ENCODE results near the gene TMEM115. TPM values are rescaled to one million over a fixed set of nuclear protein-coding genes. Genes with fewer than 3 reads are reported as not detected.

Gene TMEM115
- total and polyA plus RNA-seq, 3 donors from 2014 or later, result 37.6 to 72.4 (median 63.2) TPM

DNA sequence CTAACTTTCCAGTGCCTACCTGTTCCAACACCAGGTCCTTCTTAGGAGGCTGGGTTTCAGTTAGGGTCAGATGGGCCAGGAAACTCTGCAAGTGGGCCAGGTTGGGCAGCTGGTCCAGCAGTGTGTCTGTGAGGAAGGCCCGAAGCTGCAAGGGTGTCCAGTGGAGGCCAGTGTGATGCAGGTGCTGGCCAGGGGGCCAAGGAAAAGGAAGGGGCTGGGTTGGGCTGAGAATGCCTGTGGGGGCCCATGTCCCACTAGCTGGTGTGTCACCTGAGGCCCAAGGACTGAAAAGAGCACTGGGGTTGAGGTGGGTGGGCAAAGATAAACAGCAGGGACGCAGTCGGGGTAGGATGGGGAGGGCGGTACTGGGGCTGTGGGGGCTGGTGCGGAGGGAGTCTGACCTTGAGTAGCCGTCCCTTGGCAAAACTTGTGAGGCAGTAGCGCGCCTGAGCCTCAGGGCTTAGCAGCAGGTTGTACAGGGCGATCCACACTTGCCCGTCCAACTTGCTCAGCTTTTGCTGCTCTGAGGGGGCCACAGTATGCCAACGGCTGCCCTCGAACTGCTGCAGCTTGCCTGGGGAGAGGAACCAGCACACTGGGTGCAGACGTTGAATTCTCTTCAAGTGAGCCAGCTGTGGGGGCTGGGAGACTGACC, 17.2 kb downstream of the TMEM115 start:
- H3K27me3 ChIP-seq, result no peaks in the 10 kb centered on the region
- H3K36me3 ChIP-seq (ENCODE audit: low read depth, missing control alignments), result no peaks in the 10 kb centered on the region
- no peak for TF ChIP-seq POLR2A (IDR thresholded peaks at IDR 0.05)
- TF ChIP-seq, protein P1, sequence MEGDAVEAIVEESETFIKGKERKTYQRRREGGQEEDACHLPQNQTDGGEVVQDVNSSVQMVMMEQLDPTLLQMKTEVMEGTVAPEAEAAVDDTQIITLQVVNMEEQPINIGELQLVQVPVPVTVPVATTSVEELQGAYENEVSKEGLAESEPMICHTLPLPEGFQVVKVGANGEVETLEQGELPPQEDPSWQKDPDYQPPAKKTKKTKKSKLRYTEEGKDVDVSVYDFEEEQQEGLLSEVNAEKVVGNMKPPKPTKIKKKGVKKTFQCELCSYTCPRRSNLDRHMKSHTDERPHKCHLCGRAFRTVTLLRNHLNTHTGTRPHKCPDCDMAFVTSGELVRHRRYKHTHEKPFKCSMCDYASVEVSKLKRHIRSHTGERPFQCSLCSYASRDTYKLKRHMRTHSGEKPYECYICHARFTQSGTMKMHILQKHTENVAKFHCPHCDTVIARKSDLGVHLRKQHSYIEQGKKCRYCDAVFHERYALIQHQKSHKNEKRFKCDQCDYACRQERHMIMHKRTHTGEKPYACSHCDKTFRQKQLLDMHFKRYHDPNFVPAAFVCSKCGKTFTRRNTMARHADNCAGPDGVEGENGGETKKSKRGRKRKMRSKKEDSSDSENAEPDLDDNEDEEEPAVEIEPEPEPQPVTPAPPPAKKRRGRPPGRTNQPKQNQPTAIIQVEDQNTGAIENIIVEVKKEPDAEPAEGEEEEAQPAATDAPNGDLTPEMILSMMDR (IDR thresholded peaks at IDR 0.05), result no peak
- intact Hi-C loops (cut with DNase I; ENCODE audit: low total_unique reads), result no loop called here
- no peak for DNase-seq
- H3K4me1 ChIP-seq, result peaks cover 23% of the 10 kb centered on the region
- no peaks in the 10 kb centered on the region for H3K9me3 ChIP-seq
- H3K4me3 ChIP-seq, result no peak overlapping the region
- H3K27ac ChIP-seq, result no peak overlapping the region
- WGBS, 2 donors, result 63 to 73% methylated on average over 10 to 13 of the region's 13 CpGs

DNA sequence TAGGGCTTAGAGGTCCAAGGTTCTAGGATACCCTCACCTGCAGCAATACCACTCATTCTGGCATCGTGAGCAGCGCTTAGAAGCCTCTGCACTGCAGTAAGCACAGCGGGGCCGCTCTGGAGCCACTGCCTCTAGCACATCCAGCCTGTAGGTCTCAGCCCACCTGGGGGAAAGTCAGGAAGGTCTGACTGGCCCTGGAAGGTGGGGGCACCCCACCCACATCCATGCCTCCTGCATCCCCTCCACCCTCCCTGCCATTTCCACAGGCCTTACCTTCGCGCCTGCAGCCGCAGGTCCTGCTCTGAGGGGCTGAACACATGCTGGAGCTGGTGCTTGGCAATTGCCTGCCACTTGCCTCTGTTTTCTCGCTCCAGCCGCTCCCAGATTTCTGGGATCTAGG, 17.8 kb downstream of the TMEM115 start:
- no peak overlapping the region for H3K4me3 ChIP-seq
- intact Hi-C loops (cut with DNase I; ENCODE audit: low total_unique reads), result no loop called here
- 91 to 95% methylated on average over 9 of the region's 9 CpGs for WGBS, 2 donors
- no peak overlapping the region for H3K27ac ChIP-seq
- H3K4me1 ChIP-seq, result peaks cover 23% of the 10 kb centered on the region
- no peak for DNase-seq
- TF ChIP-seq, protein P1 (IDR thresholded peaks at IDR 0.05), result no peak
- TF ChIP-seq POLR2A (IDR thresholded peaks at IDR 0.05), result no peak
- no peaks in the 10 kb centered on the region for H3K36me3 ChIP-seq (ENCODE audit: low read depth, missing control alignments)
- no peaks in the 10 kb centered on the region for H3K9me3 ChIP-seq
- H3K27me3 ChIP-seq, result no peaks in the 10 kb centered on the region

DNA sequence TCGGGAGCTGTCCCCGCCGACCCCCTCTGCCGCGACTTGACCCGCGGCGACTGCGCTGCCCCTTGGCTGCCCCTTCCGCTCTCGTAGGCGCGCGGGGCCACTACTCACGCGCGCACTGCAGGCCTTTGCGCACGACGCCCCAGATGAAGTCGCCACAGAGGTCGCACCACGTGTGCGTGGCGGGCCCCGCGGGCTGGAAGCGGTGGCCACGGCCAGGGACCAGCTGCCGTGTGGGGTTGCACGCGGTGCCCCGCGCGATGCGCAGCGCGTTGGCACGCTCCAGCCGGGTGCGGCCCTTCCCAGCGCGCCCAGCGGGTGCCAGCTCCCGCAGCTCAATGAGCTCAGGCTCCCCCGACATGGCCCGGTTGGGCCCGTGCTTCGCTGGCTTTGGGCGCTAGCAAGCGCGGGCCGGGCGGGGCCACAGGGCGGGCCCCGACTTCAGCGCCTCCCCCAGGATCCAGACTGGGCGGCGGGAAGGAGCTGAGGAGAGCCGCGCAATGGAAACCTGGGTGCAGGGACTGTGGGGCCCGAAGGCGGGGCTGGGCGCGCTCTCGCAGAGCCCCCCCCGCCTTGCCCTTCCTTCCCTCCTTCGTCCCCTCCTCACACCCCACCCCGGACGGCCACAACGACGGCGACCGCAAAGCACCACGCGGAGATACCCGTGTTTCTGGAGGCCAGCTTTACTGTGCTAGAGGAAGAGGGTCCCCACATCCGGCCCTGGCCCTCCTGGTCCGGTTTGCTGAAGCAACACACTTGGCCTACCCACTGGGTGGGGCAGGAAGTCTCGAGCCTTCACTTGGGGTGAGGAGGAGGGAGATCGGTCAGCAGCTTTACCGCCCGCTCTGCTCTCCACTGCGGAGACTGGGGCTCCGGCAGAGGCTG, 18.6 kb downstream of the TMEM115 start, which contains the start of gene RASSF1:
Gene RASSF1 (minus strand): TSS at position 389 of the 882 bp plus-strand sequence. CDS start 31 bp downstream, at position 358.
- 0 to 20% methylated on average over 5 to 66 of the region's 85 CpGs for WGBS, 2 donors
- no peaks in the 10 kb centered on the region for H3K27me3 ChIP-seq
- intact Hi-C loops (cut with DNase I; ENCODE audit: low total_unique reads), result no loop called here
- H3K36me3 ChIP-seq (ENCODE audit: low read depth, missing control alignments), result no peaks in the 10 kb centered on the region
- TF ChIP-seq, protein P1 (IDR thresholded peaks at IDR 0.05), result no peak
- TF ChIP-seq POLR2A (IDR thresholded peaks at IDR 0.05), result no peak
- no peaks in the 10 kb centered on the region for H3K9me3 ChIP-seq
- peak; percentile 63 for DNase-seq
- peak within 1 kb of the TSS; percentile 47 to 53 for H3K4me3 ChIP-seq
- H3K4me1 ChIP-seq, result peaks cover 31% of the 10 kb centered on the region
- H3K27ac ChIP-seq, result peak within 1 kb of the TSS; percentile 22 to 78

DNA sequence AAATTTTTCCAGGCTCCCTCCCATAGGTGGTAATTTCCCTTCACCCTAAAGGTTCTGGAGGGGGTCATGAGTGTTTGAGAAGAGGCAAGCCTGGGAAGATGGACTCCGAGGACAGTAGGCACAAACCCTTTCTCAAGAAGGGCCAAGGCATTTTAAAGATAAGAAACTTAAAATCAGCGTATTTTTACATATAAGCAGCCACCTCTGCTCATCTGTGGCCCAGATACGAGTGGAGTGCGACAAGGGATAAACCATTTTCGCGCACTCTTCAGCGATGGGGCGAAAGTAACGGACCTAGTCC, 19.2 kb downstream of the TMEM115 start:
- H3K36me3 ChIP-seq (ENCODE audit: low read depth, missing control alignments), result no peaks in the 10 kb centered on the region
- no peaks in the 10 kb centered on the region for H3K9me3 ChIP-seq
- DNase-seq, result no peak
- WGBS, 2 donors, result 24 to 44% methylated on average over 6 to 9 of the region's 9 CpGs
- peaks cover 32% of the 10 kb centered on the region for H3K4me1 ChIP-seq
- no peak for TF ChIP-seq POLR2A (IDR thresholded peaks at IDR 0.05)
- TF ChIP-seq, protein P1 (IDR thresholded peaks at IDR 0.05), result no peak
- no peaks in the 10 kb centered on the region for H3K27me3 ChIP-seq
- peak overlapping the region; percentile 47 to 53 for H3K4me3 ChIP-seq
- H3K27ac ChIP-seq, result peak overlapping the region; percentile 22 to 78
- intact Hi-C loops (cut with DNase I; ENCODE audit: low total_unique reads), result no loop called here
